GM12875 (cell line): Measurements from ENCODE around the gene GRB14.
"Not testable (repeated sequence)": the region's sequence is repeated elsewhere in the genome, so short reads cannot be mapped to it uniquely, and the experiment has no call there.

Source experiments
- H3K4me3 ChIP-seq: one replicate; pipeline ENCODE4 v1.5.1; 2011; ENCODE audit warnings: low read depth, low read length, control low read depth
- CTCF ChIP-seq: IDR thresholded peaks from 2 replicates; pipeline ENCODE4 v1.5.1; 2011; ENCODE audit warnings: low read depth, mild to moderate bottlenecking, control low read depth, inconsistent platforms, low read length, moderate library complexity, borderline replicate concordance; ENCODE audit not compliant: insufficient read depth

GRB14 gene

DNA sequence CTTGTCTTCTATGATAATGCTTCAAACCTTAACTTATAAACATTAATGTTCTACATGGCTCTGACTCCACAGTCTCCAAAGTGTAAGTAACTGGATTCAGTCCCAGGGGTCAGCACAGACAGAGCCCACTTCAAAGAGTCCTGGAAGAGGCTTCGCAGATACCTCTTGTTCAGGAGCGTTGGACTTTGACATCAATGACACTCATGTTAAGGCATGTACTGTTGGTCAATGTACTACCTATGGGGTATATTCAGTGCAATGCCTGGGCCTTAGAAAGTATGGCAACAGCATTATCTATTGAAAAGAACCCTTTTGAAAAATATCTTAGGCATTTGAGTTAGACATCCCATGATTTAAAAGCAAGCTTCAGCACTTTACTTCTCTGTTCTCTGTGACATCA lies 143.1 kb downstream of the GRB14 start:
- no peak overlapping the region for H3K4me3 ChIP-seq

GRCh38 chr2:164474873-164475272 lies 146.4 kb downstream of the GRB14 start:
- no peak overlapping the region for H3K4me3 ChIP-seq
- TF ChIP-seq CTCF, result no peak

More for the DNA sequence above, 143.1 kb downstream of the GRB14 start:
- no peak for TF ChIP-seq CTCF

DNA sequence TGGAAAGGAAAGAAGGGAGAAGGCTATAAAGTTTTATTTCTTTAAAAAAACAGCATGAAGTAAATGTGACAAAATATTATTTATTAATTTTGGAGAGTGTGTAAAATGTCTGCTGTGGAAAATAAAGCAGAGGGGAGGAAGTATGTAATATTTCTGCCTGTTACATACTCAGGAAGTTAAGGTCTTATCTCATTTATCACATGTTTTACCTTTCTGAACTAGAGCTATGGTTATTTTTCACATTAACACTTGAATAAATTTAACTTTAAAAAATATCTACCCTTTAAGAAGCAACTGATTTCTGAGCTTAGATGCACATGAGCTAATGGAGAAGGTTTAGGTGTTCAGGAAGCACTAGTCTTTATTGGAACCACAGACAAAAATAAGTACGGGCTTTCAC lies 148.3 kb downstream of the GRB14 start:
- H3K4me3 ChIP-seq, result no peak overlapping the region

DNA sequence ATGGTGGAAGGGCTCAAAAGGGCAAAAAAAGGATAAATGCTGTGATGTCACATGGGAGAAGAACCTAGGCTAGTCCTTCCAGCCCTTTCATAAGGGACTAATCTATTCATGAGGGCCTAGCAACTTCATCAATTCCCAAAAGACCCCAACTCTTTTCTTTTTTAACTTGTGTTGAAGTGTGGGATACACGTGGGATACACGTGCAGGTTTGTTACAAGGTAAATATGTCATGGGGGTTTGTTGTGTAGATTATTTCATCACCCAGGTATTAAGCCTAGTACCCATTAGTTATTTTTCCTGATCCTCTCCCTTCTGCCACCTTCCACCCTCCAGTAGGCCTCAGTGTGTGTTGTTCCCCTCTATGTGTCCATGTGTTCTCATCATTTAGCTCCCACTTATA lies 156.2 kb downstream of the GRB14 start:
- H3K4me3 ChIP-seq, result not testable (repeated sequence)

More for the DNA sequence above, 148.3 kb downstream of the GRB14 start:
- no peak for TF ChIP-seq CTCF

- TF ChIP-seq CTCF, result no peak
These were observed 156.9 kb downstream of the GRB14 start for GRCh38 chr2:164464376-164464775.

DNA sequence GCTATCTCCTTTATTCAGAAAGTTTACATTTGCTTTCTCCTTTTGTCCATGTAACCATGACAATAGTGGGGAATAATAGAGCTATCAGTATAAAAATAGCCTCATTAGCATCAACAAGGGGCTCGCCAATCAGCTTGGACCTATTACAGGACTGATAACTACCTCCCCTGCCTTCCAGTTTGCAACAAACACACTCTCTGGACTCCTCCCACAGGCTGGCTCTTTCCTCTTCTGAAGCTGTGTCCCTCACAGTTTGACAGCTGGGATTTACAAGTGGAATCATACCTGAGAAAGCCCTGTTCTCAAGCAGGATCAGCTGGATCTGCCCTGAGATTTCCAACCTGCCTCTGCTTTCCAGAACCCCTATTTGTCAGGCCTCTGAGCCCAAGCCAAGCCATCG lies 162.5 kb downstream of the GRB14 start:
- TF ChIP-seq CTCF, result no peak
- no peak overlapping the region for H3K4me3 ChIP-seq

More at GRCh38 chr2:164464376-164464775, 156.9 kb downstream of the GRB14 start:
- H3K4me3 ChIP-seq, result no peak overlapping the region

GRCh38 chr2:164457271-164457670 lies 164.0 kb downstream of the GRB14 start:
- no peak overlapping the region for H3K4me3 ChIP-seq
- TF ChIP-seq CTCF, result no peak

- TF ChIP-seq CTCF, result no peak
These were observed 164.7 kb downstream of the GRB14 start for GRCh38 chr2:164456619-164457018.

More at GRCh38 chr2:164456619-164457018, 164.7 kb downstream of the GRB14 start:
- no peak overlapping the region for H3K4me3 ChIP-seq
